GM23248 (cell line): ENCODE data around the gene LRRK2. TPM values are rescaled to one million over a fixed set of nuclear protein-coding genes. Genes with fewer than 3 reads are reported as not detected.

Experiments
- DNase-seq: peaks from one replicate; pipeline ENCODE4 v3.0.0-alpha.2; 2015
- H2AFZ ChIP-seq: fragments of 200-600 bp; sonication (generic); 2 replicates; pipeline ENCODE4 v1.6.1; 2016; ENCODE audit warnings: antibody characterized with exemption
- H3F3A ChIP-seq: fragments of 200-600 bp; sonication (generic); 2 replicates; pipeline ENCODE4 v1.6.1; 2016; ENCODE audit warnings: mild to moderate bottlenecking, antibody characterized with exemption, mixed run types; ENCODE audit not compliant: insufficient read depth
- H3K27ac ChIP-seq: fragments of 200-600 bp; sonication (generic); 2 replicates; pipeline ENCODE4 v1.5.1; 2016; ENCODE audit warnings: mild to moderate bottlenecking
- H3K27me3 ChIP-seq: fragments of 200-600 bp; sonication (generic); replicated peaks from 2 replicates; pipeline ENCODE4 v1.6.1; 2016; ENCODE audit warnings: mild to moderate bottlenecking; ENCODE audit not compliant: insufficient read depth
- H3K36me3 ChIP-seq: fragments of 200-600 bp; sonication (generic); 2 replicates; pipeline ENCODE4 v1.6.1; 2016; ENCODE audit warnings: low read depth, mild to moderate bottlenecking
- H3K4me1 ChIP-seq: fragments of 200-600 bp; sonication (generic); 2 replicates; pipeline ENCODE4 v1.6.1; 2016; ENCODE audit warnings: mild to moderate bottlenecking; ENCODE audit not compliant: insufficient read depth
- H3K4me2 ChIP-seq: fragments of 200-600 bp; sonication (generic); one replicate; pipeline ENCODE4 v1.6.1; 2016; ENCODE audit warnings: mild to moderate bottlenecking; ENCODE audit not compliant: unreplicated experiment
- H3K4me3 ChIP-seq: fragments of 200-600 bp; sonication (generic); 2 replicates; pipeline ENCODE4 v1.5.1; 2016; ENCODE audit warnings: mild to moderate bottlenecking
- H3K79me2 ChIP-seq: fragments of 200-600 bp; sonication (generic); 2 replicates; pipeline ENCODE4 v1.6.1; 2016; ENCODE audit warnings: mild to moderate bottlenecking; ENCODE audit not compliant: insufficient read depth
- H3K9ac ChIP-seq: fragments of 200-600 bp; sonication (generic); 2 replicates; pipeline ENCODE4 v1.6.1; 2016; ENCODE audit warnings: mild to moderate bottlenecking
- H3K9me2 ChIP-seq: fragments of 200-600 bp; sonication (generic); 2 replicates; pipeline ENCODE4 v1.6.1; 2016; ENCODE audit warnings: mixed run types, mild to moderate bottlenecking, moderate library complexity; ENCODE audit not compliant: insufficient read depth
- H3K9me3 ChIP-seq: fragments of 200-600 bp; sonication (generic); one replicate; pipeline ENCODE4 v1.6.1; 2017; ENCODE audit warnings: low read depth
- H4K20me1 ChIP-seq: fragments of 200-600 bp; sonication (generic); 2 replicates; pipeline ENCODE4 v1.6.0; 2016; ENCODE audit not compliant: insufficient read depth
- EZH2 ChIP-seq: fragments of 200-600 bp; sonication (generic); IDR thresholded peaks from 2 replicates; pipeline ENCODE4 v1.6.1; 2018; ENCODE audit warnings: antibody characterized with exemption, mild to moderate bottlenecking; ENCODE audit not compliant: insufficient read depth, poor library complexity, severe bottlenecking
- EZH2phosphoT487 ChIP-seq: fragments of 200-600 bp; sonication (generic); IDR thresholded peaks from 2 replicates; pipeline ENCODE4 v1.6.1; 2018; ENCODE audit warnings: antibody characterized with exemption, moderate library complexity, mild to moderate bottlenecking, low read depth; ENCODE audit not compliant: insufficient read depth
- WGBS, 2 experiments: methylation state at CpG; one replicate each; pipeline ENCODE4 v1.1.6; 2015 to 2017; ENCODE audit warnings: low lambda C conversion rate in 2 of 2, low coverage in 1 of 2; ENCODE audit errors: missing lambda C conversion rate in 2 of 2; 5-methylcytosine and 5-hydroxymethylcytosine counted together
- in situ Hi-C: fragments of 300-500 bp; cut with MboI; formaldehyde crosslinking; loops from 2 replicates; pipeline ENCODE4 v1.15.0; 2020
- polyA plus RNA-seq: library from polyadenylated mRNA; unstranded; fragments of >200 nt; fragmentation: Nextera tagmentation; extraction: Ambion mirVana; gene quantifications from 2 replicates; pipeline ENCODE4 v1.2.1, GENCODE V29; 2016
- total RNA-seq: library from RNA; depleted of rRNA; stranded (reverse); fragments of >200 nt; shearing (Covaris generic); gene quantifications from 2 replicates; pipeline ENCODE4 v1.2.3, GENCODE V29; 2014

LRRK2 gene
- total and polyA plus RNA-seq, 2 experiments from 2014 or later = 1.7 to 7.0 TPM

DNA sequence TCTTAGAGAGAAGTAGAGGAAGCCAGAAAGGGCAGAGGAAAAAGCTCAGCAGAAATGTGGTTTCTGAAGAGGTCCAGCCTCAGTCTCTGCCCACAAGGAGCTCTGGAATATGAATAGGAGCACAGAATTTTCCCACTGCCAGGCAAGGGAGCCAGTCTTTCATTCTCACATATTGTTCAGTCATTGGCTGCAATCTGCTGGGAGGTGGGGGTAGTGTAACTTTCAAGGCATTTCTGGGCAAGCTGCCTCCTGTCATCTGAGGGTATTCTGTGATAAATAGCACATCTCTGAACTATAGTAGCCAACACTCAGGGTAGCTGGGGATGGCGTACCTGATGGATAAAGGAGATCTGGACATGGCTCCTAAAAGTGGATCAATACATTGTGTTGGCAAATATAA lies 127.2 kb downstream of the LRRK2 start:
- no peaks in the 10 kb centered on the region for H4K20me1 ChIP-seq
- no peak for DNase-seq
- H3K79me2 ChIP-seq = no peaks in the 10 kb centered on the region
- in situ Hi-C loops = no loop called here
- no peak overlapping the region for H2AFZ ChIP-seq
- no peak overlapping the region for H3K4me3 ChIP-seq
- H3K9me3 ChIP-seq = no peaks in the 10 kb centered on the region
- no peaks in the 10 kb centered on the region for H3K9me2 ChIP-seq
- H3K4me1 ChIP-seq = no peaks in the 10 kb centered on the region
- no peak overlapping the region for H3K9ac ChIP-seq
- no peaks in the 10 kb centered on the region for H3K27me3 ChIP-seq
- no peak for TF ChIP-seq EZH2
- TF ChIP-seq EZH2phosphoT487 = no peak
- no peaks in the 10 kb centered on the region for H3K36me3 ChIP-seq
- H3F3A ChIP-seq = no peaks in the 10 kb centered on the region
- 85 to 89% methylated on average over 1 of the region's 1 CpG for WGBS, 2 experiments
- H3K4me2 ChIP-seq = no peak overlapping the region
- no peak overlapping the region for H3K27ac ChIP-seq

DNA sequence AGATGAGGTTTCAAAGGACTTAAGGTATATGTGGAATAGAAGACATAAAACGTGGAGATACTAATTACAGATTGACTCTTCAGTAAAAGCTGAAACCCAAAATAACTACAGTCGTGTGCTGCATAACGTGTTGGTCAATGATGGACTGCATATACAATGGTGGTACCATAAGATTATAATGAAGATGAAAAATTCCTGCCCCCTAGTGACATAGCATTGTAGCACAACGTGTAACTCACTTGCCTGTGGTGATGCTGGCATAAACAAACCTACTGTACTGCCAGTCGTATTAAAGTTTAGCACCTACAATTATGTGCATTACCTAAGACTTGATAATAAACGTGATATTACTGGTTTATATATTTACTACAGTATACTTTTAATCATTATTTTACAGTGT lies 150.3 kb downstream of the LRRK2 start:
- TF ChIP-seq EZH2phosphoT487 (no peak), EZH2 (no peak)
- Histone ChIP-seq H3K27me3 (no peaks in the 10 kb centered on the region; the same call in 1 of the 2 replicates), H4K20me1 (no peaks in the 10 kb centered on the region), H3K9ac (no peak overlapping the region), H3F3A (no peaks in the 10 kb centered on the region), H3K4me1 (no peaks in the 10 kb centered on the region), H3K4me2 (no peak overlapping the region), H3K9me2 (no peaks in the 10 kb centered on the region), H3K4me3 (no peak overlapping the region), H3K27ac (no peak overlapping the region), H2AFZ (no peak overlapping the region), H3K9me3 (no peaks in the 10 kb centered on the region), H3K36me3 (no peaks in the 10 kb centered on the region), H3K79me2 (no peaks in the 10 kb centered on the region)
- in situ Hi-C loops = no loop called here
- WGBS, 2 experiments = 41 to 45% methylated on average over 6 of the region's 6 CpGs
- peak; percentile 8 for DNase-seq

DNA sequence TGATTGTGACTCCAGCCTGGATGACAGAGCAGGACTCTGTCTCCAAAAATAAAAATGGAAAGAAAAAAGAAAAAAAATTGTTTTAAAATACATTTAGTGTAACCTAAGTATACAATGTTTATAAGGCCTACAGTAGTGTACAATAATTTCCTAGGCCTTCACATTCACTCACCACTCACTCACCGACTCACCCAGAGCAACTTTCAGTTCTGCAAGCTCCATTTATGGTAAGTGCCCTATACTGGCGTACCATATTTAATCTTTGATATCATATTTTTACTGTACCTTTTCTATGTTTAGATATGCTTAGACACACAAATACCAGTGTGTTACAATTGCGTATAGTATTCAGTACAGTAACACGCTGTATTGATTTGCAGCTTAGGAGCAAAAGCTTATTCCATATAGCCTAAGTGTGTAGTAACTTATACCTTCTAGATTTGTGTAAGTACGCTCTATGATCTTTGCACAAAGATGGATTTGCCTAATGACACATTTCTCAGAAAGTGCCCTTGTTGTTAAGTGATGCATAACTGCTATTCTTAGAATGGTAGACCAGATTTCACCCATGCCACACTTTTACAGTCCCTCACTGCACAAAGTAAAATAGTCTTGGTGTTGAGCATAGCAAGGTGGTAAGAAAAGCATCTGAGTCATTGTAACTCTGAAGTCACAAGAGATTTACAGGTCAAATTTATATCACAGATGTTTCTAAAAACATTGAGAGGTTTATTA lies 151.9 kb downstream of the LRRK2 start:
- Histone ChIP-seq H3K4me3 (no peak overlapping the region), H3K9ac (no peak overlapping the region), H3K36me3 (no peaks in the 10 kb centered on the region), H3K27me3 (no peaks in the 10 kb centered on the region; the same call in 1 of the 2 replicates), H3F3A (no peaks in the 10 kb centered on the region), H3K27ac (no peak overlapping the region), H4K20me1 (no peaks in the 10 kb centered on the region), H3K9me2 (no peaks in the 10 kb centered on the region), H3K4me1 (no peaks in the 10 kb centered on the region), H3K4me2 (no peak overlapping the region), H3K9me3 (no peaks in the 10 kb centered on the region), H3K79me2 (no peaks in the 10 kb centered on the region), H2AFZ (no peak overlapping the region)
- WGBS, 2 experiments = 65 to 67% methylated on average over 5 of the region's 5 CpGs
- no peak for DNase-seq
- in situ Hi-C loops = no loop called here
- no peak for TF ChIP-seq EZH2
- TF ChIP-seq EZH2phosphoT487 = no peak

DNA sequence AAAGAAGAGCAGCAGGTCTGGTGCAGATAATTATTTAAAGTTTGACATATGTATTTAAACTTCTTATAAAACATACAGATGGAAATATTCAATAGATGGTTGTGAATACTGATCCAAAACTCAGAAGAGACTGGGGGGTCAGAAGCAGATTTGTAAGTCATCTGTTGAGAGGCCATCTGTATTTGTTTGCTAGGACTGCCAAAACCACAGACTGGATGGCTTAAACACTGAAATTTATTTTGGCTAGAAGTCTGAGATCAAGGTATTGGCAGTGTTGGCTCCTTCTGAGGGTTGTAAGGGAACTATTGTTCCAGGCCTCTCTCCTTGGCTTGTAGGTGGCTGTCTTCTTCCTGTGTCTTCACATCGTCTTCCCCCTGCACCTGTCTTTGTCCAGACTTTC lies 153.9 kb downstream of the LRRK2 start:
- Histone ChIP-seq H3K4me2 (no peak overlapping the region), H3F3A (no peaks in the 10 kb centered on the region), H3K9me2 (no peaks in the 10 kb centered on the region), H2AFZ (no peak overlapping the region), H4K20me1 (no peaks in the 10 kb centered on the region), H3K9me3 (no peaks in the 10 kb centered on the region), H3K36me3 (no peaks in the 10 kb centered on the region), H3K27ac (no peak overlapping the region), H3K4me3 (no peak overlapping the region), H3K27me3 (no peaks in the 10 kb centered on the region; the same call in 1 of the 2 replicates), H3K4me1 (no peaks in the 10 kb centered on the region), H3K79me2 (no peaks in the 10 kb centered on the region), H3K9ac (no peak overlapping the region)
- DNase-seq = no peak
- no peak for TF ChIP-seq EZH2
- TF ChIP-seq EZH2phosphoT487 = no peak
- in situ Hi-C loops = no loop called here
- 65 to 76% methylated on average over 1 of the region's 1 CpG for WGBS, 2 experiments
